ENCODE results near the gene CLCNKA.

Gene CLCNKA

GRCh38 chr1:16080422-16081150 lies 58.8 kb downstream of the CLCNKA start:
- Histone ChIP-seq H3K4me1 (ENCODE audit: control insufficient read depth, insufficient read depth, low read length, unreplicated experiment) (peaks cover 20% of the 10 kb centered on the region), H3K79me2 (ENCODE audit: control insufficient read depth, insufficient read depth, low read length, unreplicated experiment) (no peaks in the 10 kb centered on the region), H3K27me3 (ENCODE audit: insufficient read depth, low read length) (no peaks in the 10 kb centered on the region), H3K27ac (ENCODE audit: low read depth, low read length) (no peak overlapping the region), H2AFZ (ENCODE audit: low read length, unreplicated experiment) (no peak overlapping the region), H3K36me3 (ENCODE audit: insufficient read depth, low read length) (no peaks in the 10 kb centered on the region), H3K4me3 (ENCODE audit: low read depth, low read length) (no peak overlapping the region)

- no peak overlapping the region for H3K4me3 ChIP-seq (ENCODE audit: low read depth, low read length)
Measured at GRCh38 chr1:16081636-16082035, 59.8 kb downstream of the CLCNKA start.

GRCh38 chr1:16082283-16083038 lies 60.6 kb downstream of the CLCNKA start:
- no peaks in the 10 kb centered on the region for H3K79me2 ChIP-seq (ENCODE audit: control insufficient read depth, insufficient read depth, low read length, unreplicated experiment)
- H3K4me3 ChIP-seq (ENCODE audit: low read depth, low read length): no peak overlapping the region
- peaks cover 4% of the 10 kb centered on the region for H3K4me1 ChIP-seq (ENCODE audit: control insufficient read depth, insufficient read depth, low read length, unreplicated experiment)
- no peaks in the 10 kb centered on the region for H3K36me3 ChIP-seq (ENCODE audit: insufficient read depth, low read length)
- no peaks in the 10 kb centered on the region for H3K27me3 ChIP-seq (ENCODE audit: insufficient read depth, low read length)
- H2AFZ ChIP-seq (ENCODE audit: low read length, unreplicated experiment): no peak overlapping the region
- no peak overlapping the region for H3K27ac ChIP-seq (ENCODE audit: low read depth, low read length)

More at GRCh38 chr1:16081636-16082035, 59.8 kb downstream of the CLCNKA start:
- Histone ChIP-seq H3K27ac (ENCODE audit: low read depth, low read length) (no peak overlapping the region), H3K27me3 (ENCODE audit: insufficient read depth, low read length) (no peaks in the 10 kb centered on the region), H3K79me2 (ENCODE audit: control insufficient read depth, insufficient read depth, low read length, unreplicated experiment) (no peaks in the 10 kb centered on the region), H2AFZ (ENCODE audit: low read length, unreplicated experiment) (no peak overlapping the region), H3K36me3 (ENCODE audit: insufficient read depth, low read length) (no peaks in the 10 kb centered on the region), H3K4me1 (ENCODE audit: control insufficient read depth, insufficient read depth, low read length, unreplicated experiment) (peaks cover 11% of the 10 kb centered on the region)

GRCh38 chr1:16083486-16083885 lies 61.6 kb downstream of the CLCNKA start:
- Histone ChIP-seq H3K79me2 (ENCODE audit: control insufficient read depth, insufficient read depth, low read length, unreplicated experiment) (no peaks in the 10 kb centered on the region), H3K27ac (ENCODE audit: low read depth, low read length) (no peak overlapping the region), H3K36me3 (ENCODE audit: insufficient read depth, low read length) (no peaks in the 10 kb centered on the region), H3K4me1 (ENCODE audit: control insufficient read depth, insufficient read depth, low read length, unreplicated experiment) (peaks cover 12% of the 10 kb centered on the region), H3K27me3 (ENCODE audit: insufficient read depth, low read length) (no peaks in the 10 kb centered on the region), H3K4me3 (ENCODE audit: low read depth, low read length) (no peak overlapping the region), H2AFZ (ENCODE audit: low read length, unreplicated experiment) (no peak overlapping the region)

Measured in ACC112 (cell line).